ENCODE measurements around the gene MAP3K7. TPM values are rescaled to one million over a fixed set of nuclear protein-coding genes. Genes with fewer than 3 reads are reported as not detected.

The MAP3K7 gene
- total and polyA plus RNA-seq, 2 of the 8 experiments (the other 6 are each of a cell fraction or from before 2014, with no cell fraction given), result 27.3 to 34.8 TPM

DNA sequence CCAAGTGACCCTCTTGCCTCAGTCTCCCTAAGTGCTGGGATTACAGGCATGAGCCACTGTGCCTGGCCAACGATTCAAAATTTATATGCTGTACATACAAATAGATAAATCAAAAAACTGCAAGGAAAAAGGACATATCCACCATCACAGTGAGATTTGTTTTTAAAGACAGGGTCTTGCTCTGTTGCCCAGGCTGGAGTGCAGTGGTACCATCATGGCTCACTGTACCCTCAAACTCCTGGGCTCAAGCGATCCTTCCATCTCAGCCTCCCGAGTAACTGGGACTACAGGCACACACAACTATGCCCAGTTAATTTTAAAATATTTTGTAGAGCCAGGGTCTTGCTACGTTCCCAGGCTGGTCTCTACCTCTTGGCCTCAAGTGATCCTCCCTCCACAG, 61.5 kb downstream of the MAP3K7 start:
- Histone ChIP-seq H3K4ac (replicated peaks; ENCODE audit: insufficient read length, low read depth, low read length) (no peak overlapping the region), H3K18ac (ENCODE audit: extremely low read depth, low read length) (no peak overlapping the region), H3K23me2 (ENCODE audit: low read depth, low read length) (no peaks in the 10 kb centered on the region; the same call in 1 of the 2 replicates), H3K56ac (replicated peaks; ENCODE audit: insufficient read length, low read depth, low read length) (no peak overlapping the region), H3K27me3 (replicated peaks in 1 of 4; ENCODE audit: control insufficient read depth in 3 of 4, extremely low read depth in 1 of 4, insufficient read depth in 3 of 4, low read length in 3 of 4) (peaks cover 0 to 1% (median 0%) of the 10 kb centered on the region in 4 experiments; a peak in 1 of 7 replicates), H2BK15ac (ENCODE audit: low read length) (no peak overlapping the region), H4K8ac (ENCODE audit: extremely low read depth, insufficient read depth, low read length) (no peak overlapping the region), H2AK5ac (ENCODE audit: low read depth, low read length) (no peak overlapping the region), H2BK5ac (ENCODE audit: low read depth, low read length) (no peak overlapping the region), H3K23ac (ENCODE audit: insufficient read length) (no peak overlapping the region), H3K4me2 (ENCODE audit: insufficient read depth in 1 of 2, low read depth in 2 of 2, low read length in 2 of 2) (no peak overlapping the region), H3K79me2 (ENCODE audit: control insufficient read depth in 1 of 2, insufficient read depth in 2 of 2, low read length in 2 of 2) (no peaks in the 10 kb centered on the region), H2BK12ac (ENCODE audit: low read depth, low read length) (no peak overlapping the region), H4K5ac (ENCODE audit: insufficient read length, low read depth, low read length) (no peak overlapping the region), H3K4me1 (replicated peaks in 1 of 4; ENCODE audit: control insufficient read depth in 3 of 4, insufficient read depth in 4 of 4, low read length in 3 of 4) (no peaks in the 10 kb centered on the region), H2AFZ (ENCODE audit: low read length) (no peak overlapping the region), H3K9me3 (ENCODE audit: insufficient read depth in 2 of 2, low read depth in 1 of 2, low read length in 1 of 2) (no peaks in the 10 kb centered on the region), H3K36me3 (ENCODE audit: control insufficient read depth in 2 of 4, insufficient read depth in 4 of 4, low read length in 3 of 4) (peaks cover 0 to 25% (median 5%) of the 10 kb centered on the region in 4 experiments; a peak in 5 of 8 replicates), H4K91ac (replicated peaks; ENCODE audit: insufficient read length, low read length) (no peak overlapping the region), H3K4me3 (ENCODE audit: extremely low read depth in 1 of 4, insufficient read depth in 2 of 4, low read depth in 3 of 4, low read length in 4 of 4) (no peak overlapping the region), H3K79me1 (ENCODE audit: low read depth, low read length) (no peaks in the 10 kb centered on the region), H2BK120ac (replicated peaks; ENCODE audit: low read depth, low read length) (no peak overlapping the region), H3K27ac (ENCODE audit: low read depth, low read length) (no peak overlapping the region), H3K9ac (replicated peaks in 1 of 4; ENCODE audit: extremely low read depth in 1 of 4, low read depth in 3 of 4, low read length in 3 of 4) (no peak overlapping the region), H3K14ac (ENCODE audit: insufficient read length) (no peak overlapping the region), H4K20me1 (replicated peaks in 1 of 2; ENCODE audit: control insufficient read depth in 1 of 2, insufficient read depth in 2 of 2, low read length in 2 of 2) (no peaks in the 10 kb centered on the region), H2BK20ac (ENCODE audit: low read length) (no peak overlapping the region)
- WGBS, 2 experiments (ENCODE audit: extremely low coverage in 1 of 2, insufficient coverage in 1 of 2, insufficient read length in 1 of 2, insufficient replicate concordance in 2 of 2, low coverage in 1 of 2, low lambda C conversion rate in 2 of 2, missing lambda C conversion rate in 1 of 2), result 94% methylated on average over 4 of the region's 4 CpGs; no CpG with 5 or more reads in 1 of the 2 experiments
- CTCF ChIA-PET (ENCODE audit: partially characterized antibody), result no interaction called here
- DNase-seq (ENCODE audit: low read depth in 1 of 2, low spot score in 2 of 2) (no peak), FAIRE-seq (no peak)
- POLR2A ChIA-PET (ENCODE audit: partially characterized antibody), result interaction anchor here (1.1 kb wide), 1 partner anchor 30 kb away, joined by 3 read pairs; no protein-coding TSS in a partner anchor
- TF ChIP-seq KDM1A (IDR thresholded peaks at IDR 0.05; ENCODE audit: borderline replicate concordance, low read length) (no peak), POU5F1 (IDR thresholded peaks at IDR 0.05; ENCODE audit: low read depth, low read length) (no peak), CBX8 (IDR thresholded peaks at IDR 0.05; ENCODE audit: borderline replicate concordance, low read depth, low read length) (no peak), SAP30 (IDR thresholded peaks at IDR 0.05; ENCODE audit: insufficient read depth, insufficient replicate concordance, low read length) (no peak), EGR1 (IDR thresholded peaks at IDR 0.05; ENCODE audit: borderline replicate concordance, low read depth, low read length) (no peak), RNF2 (IDR thresholded peaks at IDR 0.05; ENCODE audit: borderline replicate concordance, low read depth, low read length, missing control alignments, poor library complexity, severe bottlenecking) (no peak), ZNF274 (IDR thresholded peaks at IDR 0.05; ENCODE audit: borderline replicate concordance, extremely low read depth, low read length) (no peak), POLR2AphosphoS5 (IDR thresholded peaks at IDR 0.05; ENCODE audit: low read depth, low read length) (no peak), KDM4A (IDR thresholded peaks at IDR 0.05; ENCODE audit: low read depth, low read length, severe bottlenecking) (no peak), CEBPB (IDR thresholded peaks at IDR 0.05; ENCODE audit: low read depth, low read length) (no peak), TEAD4 (IDR thresholded peaks at IDR 0.05; ENCODE audit: low read depth, low read length) (no peak), HDAC6 (IDR thresholded peaks at IDR 0.05; ENCODE audit: low read depth, low read length) (no peak), TCF12 (IDR thresholded peaks at IDR 0.05; ENCODE audit: low read depth, low read length) (no peak)

Data from H1 (cell line).